Measurements from ENCODE around the gene GNAO1.

Gene GNAO1

GRCh38 chr16:56336071-56336688, 144.9 kb downstream of the GNAO1 start:
- DNase-seq (ENCODE audit: low spot score): no peak

- DNase-seq (ENCODE audit: low spot score): no peak
These were observed 145.4 kb downstream of the GNAO1 start for GRCh38 chr16:56336711-56337110.

GRCh38 chr16:56337131-56337857, 146.0 kb downstream of the GNAO1 start:
- DNase-seq (ENCODE audit: low spot score): no peak

- no peak for DNase-seq (ENCODE audit: low spot score)
These were observed 146.6 kb downstream of the GNAO1 start for GRCh38 chr16:56337858-56338325.

- no peak for DNase-seq (ENCODE audit: low spot score)
These were observed 147.5 kb downstream of the GNAO1 start for GRCh38 chr16:56338566-56339318.

- DNase-seq (ENCODE audit: low spot score): no peak
These were observed 148.3 kb downstream of the GNAO1 start for GRCh38 chr16:56339431-56340195.

- DNase-seq (ENCODE audit: low spot score): no peak
These were observed 149.1 kb downstream of the GNAO1 start for GRCh38 chr16:56340416-56340815.

GRCh38 chr16:56340864-56341365, 149.6 kb downstream of the GNAO1 start:
- no peak for DNase-seq (ENCODE audit: low spot score)

GRCh38 chr16:56341656-56342399, 150.5 kb downstream of the GNAO1 start:
- DNase-seq (ENCODE audit: low spot score): no peak

- DNase-seq (ENCODE audit: low spot score): no peak
These were observed 152.6 kb downstream of the GNAO1 start for GRCh38 chr16:56343661-56344517.

- no peak for DNase-seq (ENCODE audit: low spot score)
These were observed 153.5 kb downstream of the GNAO1 start for GRCh38 chr16:56344518-56345405.

GRCh38 chr16:56345406-56346050, 154.2 kb downstream of the GNAO1 start:
- DNase-seq (ENCODE audit: low spot score): no peak

- DNase-seq (ENCODE audit: low spot score): no peak
These were observed 155.0 kb downstream of the GNAO1 start for GRCh38 chr16:56346131-56346890.

GRCh38 chr16:56347166-56347565, 155.9 kb downstream of the GNAO1 start:
- DNase-seq (ENCODE audit: low spot score): no peak

- no peak for DNase-seq (ENCODE audit: low spot score)
These were observed 156.4 kb downstream of the GNAO1 start for GRCh38 chr16:56347670-56348069.

GRCh38 chr16:56348168-56349085, 157.1 kb downstream of the GNAO1 start:
- DNase-seq (ENCODE audit: low spot score): no peak

GRCh38 chr16:56349086-56349415, 157.8 kb downstream of the GNAO1 start:
- DNase-seq (ENCODE audit: low spot score): no peak

Data from iPS-NIHi11 (cell line).